Testis (tissue), 3 donors: ENCODE data around the gene SULT6B1. TPM values are rescaled to one million over a fixed set of nuclear protein-coding genes. Genes with fewer than 3 reads are reported as not detected.

Source experiments
- DNase-seq: peaks from one replicate; pipeline ENCODE4 v3.0.0-alpha.2; 2019
- H3K27ac ChIP-seq, 2 donors: fragments of 200-600 bp; sonication (generic); one replicate each; pipeline ENCODE4 v1.5.1; 2019
- H3K27me3 ChIP-seq: fragments of 200-600 bp; sonication (generic); one replicate; pipeline ENCODE4 v1.5.1; 2019
- H3K36me3 ChIP-seq: fragments of 200-600 bp; sonication (generic); one replicate; pipeline ENCODE4 v1.5.1; 2017; ENCODE audit warnings: low read depth; ENCODE audit errors: missing control alignments
- H3K4me1 ChIP-seq: fragments of 200-600 bp; sonication (generic); one replicate; pipeline ENCODE4 v1.5.1; 2019
- H3K4me3 ChIP-seq, 2 donors: fragments of 200-600 bp; sonication (generic); one replicate each; pipeline ENCODE4 v1.5.1; 2017 to 2019
- H3K9me3 ChIP-seq: fragments of 200-600 bp; sonication (generic); one replicate; pipeline ENCODE4 v1.5.1; 2017
- POLR2A ChIP-seq: fragments of 450-650 bp; IDR thresholded peaks from one replicate; pipeline ENCODE4 v1.6.1; 2017; ENCODE audit warnings: antibody characterized with exemption, mild to moderate bottlenecking, moderate library complexity
- WGBS, 2 donors: methylation state at CpG; one replicate each; pipeline ENCODE4 v1.1.5; 2018; 5-methylcytosine and 5-hydroxymethylcytosine counted together
- intact Hi-C: fragments of 100-400 bp; cut with DNase I; formaldehyde crosslinking; loops from one replicate; pipeline ENCODE4 v1.15.1; 2023; ENCODE audit warnings: low total_unique reads
- polyA plus RNA-seq: library from polyadenylated mRNA; stranded (reverse); fragments of 350-450 nt; fragmentation: Illumina TruSeq; extraction: RNeasy Lipid Tissue Mini Kit (QIAGEN cat#74804); gene quantifications from one replicate; pipeline ENCODE4 v1.2.3, GENCODE V29; 2014; ENCODE audit warnings: low read depth, low replicate concordance; ENCODE audit not compliant: insufficient read depth
- total RNA-seq, 2 donors: library from RNA; depleted of rRNA; stranded (reverse); fragments of >200 nt; gene quantifications; one replicate each; pipeline ENCODE4 v1.2.3, GENCODE V29; 2016
- TF ChIP-seq, protein P1 (sequence below), 3 experiments: fragments of 450-650 bp in 2 of 3; fragments of 200-600 bp in 1 of 3; sonication (generic) in 1 of 3; IDR thresholded peaks; one replicate each; pipeline ENCODE4 v1.5.1; 2016 to 2019; ENCODE audit warnings: antibody characterized with exemption in 3 of 3, mild to moderate bottlenecking in 2 of 3, moderate library complexity in 1 of 3

Gene SULT6B1
- total and polyA plus RNA-seq, 3 donors from 2014 or later = 0.31 to 3.8 (median 1.7) TPM

GRCh38 chr2:37125416-37125815 lies 63.1 kb downstream of the SULT6B1 start:
- Histone ChIP-seq H3K36me3 (no peaks in the 10 kb centered on the region), H3K4me1 (no peaks in the 10 kb centered on the region), H3K27me3 (no peaks in the 10 kb centered on the region), H3K9me3 (no peaks in the 10 kb centered on the region), H3K4me3 (no peak overlapping the region), H3K27ac (no peak overlapping the region)
- intact Hi-C loops = no loop called here
- 90 to 100% methylated on average over 2 of the region's 2 CpGs for WGBS, 2 donors
- TF ChIP-seq, protein P1, sequence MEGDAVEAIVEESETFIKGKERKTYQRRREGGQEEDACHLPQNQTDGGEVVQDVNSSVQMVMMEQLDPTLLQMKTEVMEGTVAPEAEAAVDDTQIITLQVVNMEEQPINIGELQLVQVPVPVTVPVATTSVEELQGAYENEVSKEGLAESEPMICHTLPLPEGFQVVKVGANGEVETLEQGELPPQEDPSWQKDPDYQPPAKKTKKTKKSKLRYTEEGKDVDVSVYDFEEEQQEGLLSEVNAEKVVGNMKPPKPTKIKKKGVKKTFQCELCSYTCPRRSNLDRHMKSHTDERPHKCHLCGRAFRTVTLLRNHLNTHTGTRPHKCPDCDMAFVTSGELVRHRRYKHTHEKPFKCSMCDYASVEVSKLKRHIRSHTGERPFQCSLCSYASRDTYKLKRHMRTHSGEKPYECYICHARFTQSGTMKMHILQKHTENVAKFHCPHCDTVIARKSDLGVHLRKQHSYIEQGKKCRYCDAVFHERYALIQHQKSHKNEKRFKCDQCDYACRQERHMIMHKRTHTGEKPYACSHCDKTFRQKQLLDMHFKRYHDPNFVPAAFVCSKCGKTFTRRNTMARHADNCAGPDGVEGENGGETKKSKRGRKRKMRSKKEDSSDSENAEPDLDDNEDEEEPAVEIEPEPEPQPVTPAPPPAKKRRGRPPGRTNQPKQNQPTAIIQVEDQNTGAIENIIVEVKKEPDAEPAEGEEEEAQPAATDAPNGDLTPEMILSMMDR (IDR thresholded peaks at IDR 0.05) = no peak
- TF ChIP-seq POLR2A = no peak
- no peak for DNase-seq

- no peak for TF ChIP-seq POLR2A
- TF ChIP-seq, protein P1 (IDR thresholded peaks at IDR 0.05) = no peak
- intact Hi-C loops = no loop called here
- no peak for DNase-seq
- no peaks in the 10 kb centered on the region for H3K36me3 ChIP-seq
- no peaks in the 10 kb centered on the region for H3K27me3 ChIP-seq
- 87 to 94% methylated on average over 5 of the region's 5 CpGs for WGBS, 2 donors
- H3K4me1 ChIP-seq = no peaks in the 10 kb centered on the region
- no peak overlapping the region for H3K4me3 ChIP-seq
- H3K9me3 ChIP-seq = no peaks in the 10 kb centered on the region
- H3K27ac ChIP-seq = no peak overlapping the region
Measured at GRCh38 chr2:37119157-37119556, 69.3 kb downstream of the SULT6B1 start.

Other genes starting within 250 kb of the SULT6B1 start
- gene STRN, start 222.1 kb downstream of the SULT6B1 start, total RNA-seq = 10 to 100 TPM; 34.8 to 37.1 TPM
- gene STRN, start 222.1 kb downstream of the SULT6B1 start, polyA plus RNA-seq = 13.9 TPM
- gene HEATR5B, start 104.3 kb downstream of the SULT6B1 start, total RNA-seq = 10 to 100 TPM; 35.7 to 41.6 TPM
- 12.9 TPM for gene HEATR5B, start 104.3 kb downstream of the SULT6B1 start, polyA plus RNA-seq
- gene GPATCH11, start 104.2 kb downstream of the SULT6B1 start, total RNA-seq = 10 to 100 TPM; 16.6 to 21.6 TPM
- gene GPATCH11, start 104.2 kb downstream of the SULT6B1 start, polyA plus RNA-seq = 13.5 TPM
- gene EIF2AK2, start 31.7 kb downstream of the SULT6B1 start, total RNA-seq = 10 to 100 TPM; 15.7 to 23.7 TPM
- gene EIF2AK2, start 31.7 kb downstream of the SULT6B1 start, polyA plus RNA-seq = 8.5 TPM
- 10 to 100 TPM; 26.9 to 34.6 TPM for gene CEBPZOS, start 7.8 kb upstream of the SULT6B1 start, total RNA-seq
- 41.3 TPM for gene CEBPZOS, start 7.8 kb upstream of the SULT6B1 start, polyA plus RNA-seq
- gene CEBPZ, start 42.9 kb upstream of the SULT6B1 start, total RNA-seq = 10 to 100 TPM; 50.5 to 60.9 TPM
- gene CEBPZ, start 42.9 kb upstream of the SULT6B1 start, polyA plus RNA-seq = 29.5 TPM
- gene NDUFAF7, start 43.0 kb upstream of the SULT6B1 start, total RNA-seq = 10 to 100 TPM; 47.2 to 60.6 TPM
- 170 TPM for gene NDUFAF7, start 43.0 kb upstream of the SULT6B1 start, polyA plus RNA-seq
- gene PRKD3, start 136.2 kb upstream of the SULT6B1 start, total RNA-seq = 10 to 100 TPM; 46.0 to 78.1 TPM
- gene PRKD3, start 136.2 kb upstream of the SULT6B1 start, polyA plus RNA-seq = 52.3 TPM
- gene QPCT, start 156.0 kb upstream of the SULT6B1 start, total RNA-seq = 1 to 10 TPM; 2.9 to 3.2 TPM
- 5.6 TPM for gene QPCT, start 156.0 kb upstream of the SULT6B1 start, polyA plus RNA-seq